GM18517 (cell line): ENCODE data around the gene RREB1.
A peak's percentile ranks its signal among the peaks of the same experiment; 100 is the strongest.

Experiments
- ATAC-seq: cut with Tn5 transposase; IDR thresholded peaks from one replicate; pipeline ENCODE4 v1.9.1; 2021; ENCODE audit warnings: mild to moderate bottlenecking, moderate library complexity; ENCODE audit not compliant: unreplicated experiment

Gene RREB1

DNA sequence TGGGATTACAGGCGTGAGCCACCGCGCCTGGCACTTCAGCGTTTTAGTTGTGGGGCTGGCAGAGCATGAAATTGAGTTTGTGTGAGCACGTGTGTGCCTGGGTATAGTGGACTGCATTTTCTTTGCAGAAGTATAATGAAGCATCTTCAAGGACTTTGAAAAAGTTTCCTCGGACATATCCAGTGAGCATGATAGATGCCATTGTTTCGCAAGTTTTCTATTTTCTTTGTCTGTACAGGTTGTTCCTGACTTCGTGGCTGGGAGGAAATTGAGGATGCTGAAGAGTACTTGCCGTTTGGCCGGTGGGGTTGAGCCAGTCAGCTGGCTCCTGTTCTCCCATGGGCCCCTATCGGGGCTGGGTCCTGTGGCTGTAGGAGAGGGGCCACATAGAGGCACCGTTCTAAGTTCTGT lies 55.9 kb downstream of the RREB1 start:
- no peak for ATAC-seq

DNA sequence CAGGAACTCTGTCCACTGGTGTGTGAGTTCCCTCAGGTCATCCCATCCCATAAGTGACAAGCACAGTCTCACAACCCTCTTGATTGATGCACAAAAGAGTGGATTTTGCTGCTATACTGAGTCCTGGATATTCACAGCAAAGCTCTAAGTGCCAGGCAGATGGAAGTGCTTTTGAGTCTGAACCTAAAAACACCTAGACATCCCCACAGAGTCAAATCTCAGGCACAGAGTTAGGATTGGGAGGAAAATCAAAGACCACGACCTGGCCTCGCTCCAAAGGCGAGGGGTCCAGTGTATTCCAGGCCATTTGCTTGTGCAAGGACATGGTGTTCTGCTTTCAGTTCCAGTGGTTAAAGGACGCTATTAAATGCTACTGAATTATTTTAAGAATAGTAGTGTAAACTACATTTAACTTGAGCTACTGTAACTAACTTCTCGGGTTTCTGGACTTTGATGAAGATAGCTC lies 56.8 kb downstream of the RREB1 start:
- ATAC-seq = no peak

DNA sequence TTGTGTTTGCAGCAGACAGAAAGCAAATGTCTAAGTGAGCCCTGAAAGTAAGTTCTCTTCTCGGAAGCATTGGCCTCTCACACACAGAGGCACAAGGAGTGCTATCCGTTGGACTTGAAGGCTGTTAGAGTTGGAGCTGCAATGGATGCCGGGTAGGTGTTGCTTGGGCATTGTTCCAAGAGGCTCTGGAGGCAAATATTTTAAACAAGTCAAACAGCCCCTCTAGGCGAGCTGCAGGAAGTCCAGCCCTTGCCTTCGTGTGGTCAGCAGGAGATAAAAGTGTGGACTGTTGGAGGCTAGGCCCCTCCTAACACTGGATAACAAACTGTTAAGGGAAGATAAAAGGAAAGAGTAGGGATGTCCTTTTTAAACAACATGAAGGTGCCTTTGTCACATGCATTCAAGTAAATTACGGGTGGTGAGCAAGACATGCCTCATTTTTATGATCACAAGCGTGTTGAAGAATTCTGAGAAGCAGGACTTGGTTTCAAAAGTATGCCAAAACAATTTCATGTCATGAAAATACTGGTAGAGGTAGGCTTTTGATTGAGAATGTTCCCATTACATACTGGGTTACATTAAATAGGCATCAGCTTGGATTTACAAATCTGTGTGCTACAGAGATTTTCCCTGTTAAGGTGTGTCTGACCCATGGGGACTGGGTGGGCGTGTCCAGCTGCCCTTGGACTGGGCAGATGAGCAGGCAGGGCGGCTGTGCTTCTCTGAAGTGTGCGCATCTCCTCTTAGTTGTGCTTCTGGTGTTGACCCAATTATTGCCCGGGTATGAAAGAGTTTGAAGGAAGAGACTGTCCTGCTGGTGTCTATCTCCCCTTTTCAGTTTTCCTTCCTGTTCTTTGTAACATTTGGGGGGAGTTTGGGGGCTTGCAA lies 57.5 kb downstream of the RREB1 start:
- ATAC-seq = no peak

DNA sequence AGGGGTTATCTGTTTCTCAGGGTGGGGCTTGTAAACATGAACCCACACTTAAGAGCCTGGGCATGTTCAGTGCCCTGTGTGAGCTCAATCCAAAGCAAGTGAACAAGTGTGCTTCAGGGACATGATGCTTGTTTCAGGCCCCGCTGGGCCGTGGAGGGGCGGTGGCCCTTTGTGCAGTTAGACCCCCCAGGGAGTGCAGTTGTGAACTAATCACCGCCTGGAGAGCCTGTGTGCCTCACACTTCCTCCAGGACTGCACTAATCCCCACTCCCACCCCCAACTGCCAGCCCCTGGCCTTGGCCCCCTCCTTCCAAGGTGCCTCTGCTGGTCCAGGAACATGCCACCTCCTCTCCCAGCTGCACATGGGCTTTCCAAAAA lies 58.1 kb downstream of the RREB1 start:
- no peak for ATAC-seq

DNA sequence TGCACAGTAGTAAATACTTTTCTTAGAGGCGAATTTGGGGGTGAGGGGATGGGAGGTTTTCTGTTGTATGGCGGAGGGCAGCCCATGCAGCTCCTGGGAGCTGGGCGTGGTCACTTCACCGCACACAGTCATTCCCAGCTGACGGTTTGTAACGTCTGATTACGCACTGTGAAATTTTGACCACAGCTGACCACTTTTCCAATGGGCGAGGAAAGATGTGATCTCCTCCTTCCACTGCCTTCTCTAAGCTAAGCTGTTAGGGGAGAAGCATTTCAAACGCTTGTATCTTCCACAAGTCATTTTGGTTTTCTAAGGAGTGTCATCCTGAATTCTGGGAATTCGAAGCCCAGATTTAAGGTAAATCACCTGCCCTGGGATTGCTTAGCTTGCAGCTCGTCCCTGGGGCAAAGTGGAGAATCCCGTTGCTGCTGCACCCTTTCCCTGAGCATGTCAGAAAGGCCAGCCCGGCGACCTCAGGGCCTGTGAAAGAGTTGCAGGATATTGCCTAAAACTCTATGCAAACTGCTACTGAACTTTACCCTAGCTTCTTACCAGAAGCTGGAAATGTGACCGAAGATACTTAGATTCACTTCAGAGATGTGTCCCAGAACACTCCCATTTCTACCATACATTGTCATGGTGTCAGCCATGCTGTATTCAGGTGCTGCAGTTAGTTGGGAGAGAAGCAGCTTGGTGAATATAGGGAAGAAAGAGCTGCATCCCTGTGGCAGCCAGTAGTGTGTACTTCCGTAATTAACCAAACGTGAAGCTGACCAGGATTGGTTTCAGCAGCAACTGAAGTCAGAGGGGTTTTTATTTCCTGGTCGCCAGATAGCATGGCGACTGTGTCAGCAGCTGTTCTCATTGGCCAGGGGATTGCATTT lies 58.9 kb downstream of the RREB1 start:
- no peak for ATAC-seq

DNA sequence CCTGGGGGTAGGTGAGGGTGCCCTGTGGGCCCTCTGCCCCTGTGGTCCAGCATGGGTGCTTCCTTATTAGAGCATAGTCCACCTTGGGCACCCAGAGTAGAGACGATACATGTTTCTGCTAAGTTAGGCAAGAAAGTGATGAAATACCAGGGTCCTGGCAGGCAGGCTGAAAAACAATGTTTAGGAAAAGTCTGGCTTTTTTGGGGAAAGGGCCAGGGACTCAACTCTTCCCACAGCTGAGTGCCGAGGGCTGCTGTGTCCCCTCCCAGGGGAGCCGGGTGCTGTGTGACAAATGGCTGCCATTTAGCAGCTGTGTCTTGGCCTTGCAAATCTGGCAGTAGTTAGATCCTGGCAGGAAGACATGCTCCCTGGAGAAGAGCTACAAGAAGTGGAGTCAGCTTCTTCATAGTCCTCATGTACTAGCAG lies 61.5 kb downstream of the RREB1 start:
- ATAC-seq = no peak

DNA sequence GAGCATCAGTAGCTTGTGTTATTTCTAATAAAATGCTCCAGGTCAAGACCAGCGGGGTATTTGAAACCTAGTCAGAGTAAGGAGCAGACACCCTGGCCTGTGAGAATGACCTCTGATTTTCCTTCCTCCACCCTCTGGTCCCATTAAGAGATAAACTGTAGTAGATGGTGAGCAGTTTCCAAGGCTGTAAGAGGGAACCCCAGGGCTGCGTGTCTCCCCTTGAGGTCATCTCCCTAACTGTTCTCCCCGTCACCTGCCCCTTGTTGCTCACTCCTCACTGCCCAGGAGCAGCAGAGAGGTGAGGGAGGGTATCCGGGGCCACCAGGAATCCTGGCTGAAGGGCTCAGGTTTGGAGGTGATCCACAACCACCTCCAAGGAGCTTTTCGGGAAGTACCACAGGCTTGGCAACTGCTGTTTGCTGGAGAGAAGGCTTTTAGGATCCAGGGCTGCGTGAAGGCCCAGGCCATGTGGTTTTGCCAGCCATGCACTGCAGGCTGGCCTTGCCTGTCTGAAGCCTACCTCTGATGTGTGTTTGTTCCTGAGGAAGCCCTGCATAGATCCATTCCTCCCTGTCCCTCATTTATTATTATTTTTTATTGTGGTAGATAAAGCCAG lies 62.5 kb downstream of the RREB1 start:
- ATAC-seq = no peak

DNA sequence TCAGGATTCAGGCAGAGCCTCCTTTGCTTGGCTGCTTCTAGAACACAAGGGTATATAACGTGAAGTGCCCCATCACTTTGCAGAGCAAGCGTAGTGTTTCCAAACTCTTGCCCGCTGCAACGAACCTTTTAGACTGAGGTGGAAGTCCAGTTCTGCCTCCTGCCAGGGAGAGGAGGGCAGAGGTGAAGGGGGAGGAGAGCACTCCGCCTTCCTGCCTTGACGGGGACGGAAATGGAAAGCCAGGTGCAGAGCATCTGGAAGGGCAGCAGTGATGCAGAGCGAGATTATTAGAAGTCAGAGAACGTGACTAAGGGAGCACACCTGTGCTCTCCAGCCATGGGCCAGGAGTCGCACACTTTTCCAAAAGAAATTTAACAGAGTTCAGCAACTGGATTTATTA lies 63.4 kb downstream of the RREB1 start:
- ATAC-seq = no peak

DNA sequence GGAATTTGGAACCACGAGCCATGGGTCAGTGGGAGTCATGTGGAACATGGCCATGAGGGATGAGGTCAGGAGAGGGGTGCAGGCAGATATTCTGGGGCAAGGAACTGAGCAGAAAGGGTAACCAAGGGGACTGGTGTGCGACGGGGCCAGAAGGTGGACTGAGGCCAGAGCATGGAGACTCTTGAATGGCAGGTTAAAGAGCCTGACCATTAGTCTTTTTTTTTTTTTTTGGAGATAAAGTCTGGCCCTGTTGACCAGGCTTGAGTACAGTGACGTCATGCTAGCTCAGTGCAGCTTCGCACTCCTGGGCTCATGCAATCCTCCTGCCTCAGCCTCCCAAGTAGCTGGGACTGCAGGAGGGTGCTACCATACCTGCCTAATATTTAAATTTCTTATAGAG lies 64.0 kb downstream of the RREB1 start:
- no peak for ATAC-seq

DNA sequence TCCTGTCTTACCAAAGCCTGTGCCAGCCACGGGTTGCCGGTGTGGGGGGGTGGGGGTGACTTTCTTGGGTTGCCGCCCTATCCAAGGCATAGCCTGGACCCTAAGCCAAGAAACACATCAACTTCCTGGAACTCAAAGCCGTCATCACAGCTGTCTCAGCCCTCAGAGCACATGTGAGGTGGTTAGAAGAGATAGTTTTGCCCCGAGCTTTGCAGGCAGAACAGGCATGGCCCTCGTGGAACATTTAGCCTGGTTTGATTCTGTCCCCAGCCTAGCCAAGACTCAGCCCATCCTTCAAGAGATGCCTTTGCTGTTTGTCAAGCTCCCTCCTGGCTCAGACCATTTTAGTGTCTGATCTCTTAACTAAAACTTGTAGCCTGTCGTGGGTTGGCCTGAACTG lies 64.9 kb downstream of the RREB1 start:
- no peak for ATAC-seq

DNA sequence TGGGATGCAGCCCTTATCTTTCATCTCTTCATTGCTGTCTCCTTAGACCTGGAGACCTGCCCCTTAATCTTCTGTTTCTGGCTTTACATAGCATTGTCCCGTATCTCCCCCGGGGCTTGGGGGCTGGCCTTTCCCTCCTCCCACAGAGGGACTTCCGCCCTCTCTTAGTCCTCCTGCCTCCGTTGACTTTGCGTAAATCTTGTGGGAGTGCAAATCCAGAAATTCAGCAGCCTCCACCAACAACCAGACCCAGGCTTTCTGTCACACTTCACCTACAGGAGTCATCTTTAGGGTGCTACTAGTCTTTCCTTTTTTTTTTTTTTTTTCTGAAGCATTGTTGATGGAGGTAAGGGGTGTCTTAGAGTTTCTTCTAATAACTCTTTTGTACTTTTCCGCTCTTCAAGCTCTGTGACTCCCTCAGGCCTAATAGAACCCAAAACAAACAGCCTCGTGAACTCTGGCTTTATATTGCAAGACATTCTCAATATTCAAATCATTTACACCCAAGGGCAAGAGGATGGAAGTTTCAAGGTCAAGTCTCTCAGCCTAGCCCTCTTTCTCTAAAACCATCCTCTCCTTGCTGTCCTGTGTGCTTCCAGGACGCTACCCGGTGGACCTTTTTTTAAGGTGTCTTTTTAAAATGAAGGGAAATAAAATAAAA lies 66.2 kb downstream of the RREB1 start:
- no peak for ATAC-seq

DNA sequence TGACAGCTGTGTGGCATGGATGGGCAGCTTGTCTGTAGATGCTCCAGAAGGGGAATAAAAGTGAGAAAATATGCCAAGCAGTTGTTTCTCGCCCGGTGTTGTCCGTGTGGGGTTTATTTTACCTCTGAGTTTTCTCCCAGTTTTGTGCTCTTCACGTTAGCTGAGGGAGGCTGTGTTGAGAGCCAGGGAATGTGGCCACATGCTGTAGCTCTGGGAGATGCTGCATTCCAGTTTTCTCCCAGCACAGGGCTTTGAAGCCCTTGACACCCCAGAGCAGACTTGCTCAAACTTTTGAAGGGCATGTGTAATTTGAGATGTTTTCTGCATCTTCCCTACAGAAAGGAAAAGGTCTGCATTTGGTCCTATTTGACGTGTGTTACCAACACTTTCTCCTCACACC lies 67.7 kb downstream of the RREB1 start:
- ATAC-seq = no peak

DNA sequence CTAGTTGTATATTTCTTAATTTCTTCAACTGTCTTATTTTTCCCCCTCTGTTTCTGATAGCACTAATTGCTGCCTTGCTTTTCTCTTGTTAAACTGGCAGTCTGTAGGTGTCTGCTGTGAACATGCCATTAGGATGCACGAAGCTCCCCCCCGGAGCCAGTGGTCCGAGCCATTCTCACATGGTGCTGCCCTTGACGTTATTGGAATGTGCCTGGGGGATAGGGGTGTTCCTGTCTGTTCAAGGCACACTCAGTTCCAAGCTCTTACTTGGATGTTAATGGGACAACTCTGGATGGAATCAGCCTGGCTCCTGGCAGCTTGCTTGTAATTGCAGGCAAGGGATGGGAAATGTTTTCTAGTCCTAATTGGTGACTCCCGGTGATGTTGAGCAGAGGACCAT lies 68.4 kb downstream of the RREB1 start:
- ATAC-seq = no peak

DNA sequence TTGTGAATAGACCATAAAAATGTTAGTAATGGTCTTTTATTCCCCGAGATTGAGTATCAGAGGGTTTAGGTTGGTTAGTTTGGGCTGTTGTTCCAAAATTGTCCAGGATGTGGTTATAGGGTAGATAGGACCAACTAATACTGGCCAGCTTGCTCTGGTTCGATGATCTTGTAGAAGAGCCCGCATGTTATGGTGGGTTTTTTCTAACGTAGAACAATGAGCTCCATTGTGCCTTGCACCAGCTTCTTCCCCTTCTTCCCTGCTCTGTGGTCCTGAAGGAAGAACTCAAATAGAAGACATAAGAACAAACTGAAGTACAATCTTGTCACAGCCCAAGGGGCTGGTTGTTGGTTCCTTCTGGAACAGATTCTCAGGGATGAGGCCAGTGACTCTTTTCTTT lies 70.5 kb downstream of the RREB1 start:
- ATAC-seq = no peak

DNA sequence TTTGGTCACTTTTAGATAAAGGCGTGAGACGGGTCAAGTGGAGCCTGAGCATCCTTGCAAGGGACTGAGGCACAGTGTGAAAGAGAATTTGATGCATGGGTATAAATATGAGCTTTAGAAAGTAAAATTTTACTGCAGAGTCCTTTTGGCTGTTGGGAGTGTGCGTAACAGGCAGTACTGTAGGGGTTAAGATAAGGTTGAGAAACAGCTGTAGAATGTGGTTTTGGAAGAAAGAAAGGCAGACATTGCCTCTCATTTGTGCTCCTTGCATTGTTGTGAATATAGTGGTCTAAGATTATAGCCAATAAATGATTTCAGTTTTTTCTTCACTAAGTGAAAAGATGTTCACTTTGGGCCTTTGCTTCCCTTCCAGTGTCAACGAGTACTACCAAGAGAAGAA lies 73.0 kb downstream of the RREB1 start:
- ATAC-seq = no peak

DNA sequence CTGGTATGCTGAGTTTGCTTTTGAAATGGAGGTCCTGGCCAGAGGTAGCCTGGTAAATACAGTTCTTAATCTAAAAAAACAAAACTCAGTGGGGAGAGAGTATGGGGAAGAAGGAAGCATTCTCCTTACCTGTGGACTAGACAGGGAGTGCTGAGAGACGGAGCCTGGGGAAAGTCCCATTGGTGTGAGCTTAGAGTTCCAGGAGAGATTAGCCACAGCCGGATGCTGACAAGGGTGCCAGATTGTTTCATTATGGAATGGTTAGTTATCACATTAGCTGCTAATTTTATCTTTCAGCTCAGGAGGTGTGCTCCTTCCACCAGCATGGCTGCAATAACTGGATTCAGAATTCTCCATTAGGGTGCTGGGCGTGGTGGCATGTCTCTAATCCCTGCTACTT lies 75.9 kb downstream of the RREB1 start:
- ATAC-seq = no peak

DNA sequence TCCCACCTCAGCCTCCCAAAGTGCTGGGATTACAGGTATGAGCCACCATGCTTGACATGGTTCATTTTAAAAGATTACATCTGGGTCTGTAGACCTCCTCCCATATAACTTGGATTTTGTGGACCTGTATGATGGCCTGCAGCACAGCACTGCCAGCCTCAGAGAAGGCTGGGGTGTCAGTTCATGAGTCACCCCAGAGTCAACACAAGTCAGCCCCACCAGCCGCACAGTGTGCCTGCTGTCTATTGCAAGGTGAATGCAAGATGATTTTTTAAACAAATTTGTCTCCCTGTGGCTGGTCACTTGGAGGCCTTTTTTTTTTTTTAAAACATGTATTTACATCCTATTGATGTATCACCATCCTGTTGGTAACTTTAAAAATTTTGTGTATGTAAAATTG lies 76.7 kb downstream of the RREB1 start:
- ATAC-seq = no peak

DNA sequence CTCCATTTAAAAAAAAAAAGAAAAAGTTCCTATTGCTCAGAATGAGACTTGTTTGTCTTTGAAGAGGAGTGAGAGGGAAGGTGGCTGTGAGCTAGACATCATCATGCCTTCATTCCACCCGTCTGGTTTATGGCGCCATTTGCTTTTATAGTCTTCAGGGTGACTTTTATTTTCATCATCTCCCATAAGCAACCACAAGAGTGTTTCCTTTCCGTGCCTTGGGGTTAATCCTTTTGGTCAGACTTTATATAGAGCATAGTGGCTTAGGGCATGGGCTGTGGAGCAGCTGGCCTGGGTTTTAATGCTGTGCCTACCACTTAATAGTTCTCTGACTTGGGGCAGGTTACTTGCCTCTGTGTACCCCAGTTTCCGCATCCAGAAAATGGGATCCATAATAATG lies 77.8 kb downstream of the RREB1 start:
- no peak for ATAC-seq

DNA sequence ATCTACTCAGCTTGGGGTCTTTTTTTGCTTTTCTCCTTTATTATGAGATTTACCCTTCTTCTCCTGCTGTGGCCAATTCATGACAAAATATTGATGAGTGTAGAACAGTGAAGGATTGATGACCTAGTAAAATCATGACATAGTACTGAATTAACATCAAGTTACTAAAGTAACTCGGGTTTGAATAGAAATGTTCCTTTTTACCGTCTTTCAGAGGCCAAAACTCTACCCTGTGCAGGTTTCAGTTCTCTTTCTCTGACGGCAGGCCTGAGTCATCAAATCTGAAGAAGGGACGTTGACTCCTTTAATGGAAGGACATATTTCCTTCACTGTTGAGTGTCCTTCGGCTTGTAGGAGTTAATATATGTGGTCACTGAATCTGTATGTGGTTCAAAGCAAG lies 80.7 kb downstream of the RREB1 start:
- ATAC-seq = peak; percentile 88

DNA sequence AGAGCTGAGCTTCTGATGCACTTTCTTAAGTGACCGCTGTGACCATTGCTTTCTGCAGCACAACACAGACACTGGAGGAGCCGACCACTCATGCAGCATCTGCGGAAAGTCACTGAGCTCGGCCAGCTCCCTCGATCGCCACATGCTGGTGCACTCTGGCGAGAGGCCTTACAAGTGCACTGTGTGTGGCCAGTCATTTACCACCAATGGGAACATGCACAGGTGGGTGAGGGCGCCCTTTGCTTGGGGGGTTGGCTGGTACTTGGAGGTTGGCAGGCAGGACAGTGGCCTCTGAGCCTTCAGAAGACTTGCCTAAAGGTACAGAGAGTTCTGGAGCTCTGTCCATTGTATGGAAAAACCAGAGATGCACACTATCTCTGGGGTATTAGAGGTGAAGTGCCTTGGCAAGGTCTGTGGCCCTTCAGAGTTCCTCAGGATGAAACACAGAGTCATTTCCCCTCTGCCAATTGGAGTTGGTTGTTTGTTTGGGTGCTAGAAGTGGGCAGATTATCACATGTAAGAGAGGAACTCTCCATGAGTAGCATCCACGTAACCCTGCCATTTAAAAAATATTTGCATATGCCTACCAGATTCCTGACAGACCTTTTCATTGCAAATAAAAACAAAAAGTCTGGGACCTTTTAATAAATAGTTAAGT lies 81.5 kb downstream of the RREB1 start:
- ATAC-seq = no peak
